ENCODE measurements around the gene MGAM2.
"Not testable (repeated sequence)": the region's sequence is repeated elsewhere in the genome, so short reads cannot be mapped to it uniquely, and the experiment has no call there.

MGAM2 gene

GRCh38 chr7:142098004-142098403 is 13.5 kb upstream of the MGAM2 start:
- no peak for ATAC-seq
- TF ChIP-seq ZNF565 (CRISPR knock-in tag; conservative IDR thresholded peaks at IDR 0.05; ENCODE audit: low read depth): no peak
- no peak for TF ChIP-seq TCF4 (CRISPR knock-in tag; IDR thresholded peaks at IDR 0.05; ENCODE audit: borderline replicate concordance)
- TF ChIP-seq CSRNP3 (CRISPR knock-in tag; IDR thresholded peaks at IDR 0.05): no peak
- no peak for TF ChIP-seq ESRRG (CRISPR knock-in tag; IDR thresholded peaks at IDR 0.05)
- no peak for TF ChIP-seq CREB5 (CRISPR knock-in tag; IDR thresholded peaks at IDR 0.05; ENCODE audit: low read depth)
- no peak for TF ChIP-seq ZFP30 (CRISPR knock-in tag; IDR thresholded peaks at IDR 0.05)
- no peak for TF ChIP-seq GLIS3 (CRISPR knock-in tag; IDR thresholded peaks at IDR 0.05)
- no peak for TF ChIP-seq TSHZ2 (CRISPR knock-in tag; IDR thresholded peaks at IDR 0.05)
- TF ChIP-seq ISL1 (CRISPR knock-in tag; IDR thresholded peaks at IDR 0.05): no peak
- TF ChIP-seq PATZ1 (CRISPR knock-in tag; IDR thresholded peaks at IDR 0.05; ENCODE audit: borderline replicate concordance): no peak
- TF ChIP-seq PPARA (CRISPR knock-in tag; IDR thresholded peaks at IDR 0.05; ENCODE audit: borderline replicate concordance): no peak
- no peak for TF ChIP-seq ARNTL (CRISPR knock-in tag; IDR thresholded peaks at IDR 0.05; ENCODE audit: borderline replicate concordance, low read depth)
- TF ChIP-seq ZFP3 (CRISPR knock-in tag; IDR thresholded peaks at IDR 0.05): no peak
- TF ChIP-seq ZC3H10 (CRISPR knock-in tag; IDR thresholded peaks at IDR 0.05): no peak

GRCh38 chr7:142099347-142099746 is 12.2 kb upstream of the MGAM2 start:
- ATAC-seq: not testable (repeated sequence)

- no peak for TF ChIP-seq ZNF565 (CRISPR knock-in tag; conservative IDR thresholded peaks at IDR 0.05; ENCODE audit: low read depth)
- no peak for TF ChIP-seq SNAI2 (CRISPR knock-in tag; IDR thresholded peaks at IDR 0.05)
- no peak for TF ChIP-seq CSDC2 (CRISPR knock-in tag; IDR thresholded peaks at IDR 0.05)
- TF ChIP-seq ZFP30 (CRISPR knock-in tag; IDR thresholded peaks at IDR 0.05): no peak
- TF ChIP-seq ISL1 (CRISPR knock-in tag; IDR thresholded peaks at IDR 0.05): no peak
- TF ChIP-seq ARNTL (CRISPR knock-in tag; IDR thresholded peaks at IDR 0.05; ENCODE audit: borderline replicate concordance, low read depth): no peak
- TF ChIP-seq ZNF70 (CRISPR knock-in tag; IDR thresholded peaks at IDR 0.05): no peak
- TF ChIP-seq GLIS3 (CRISPR knock-in tag; IDR thresholded peaks at IDR 0.05): no peak
- TF ChIP-seq PPARA (CRISPR knock-in tag; IDR thresholded peaks at IDR 0.05; ENCODE audit: borderline replicate concordance): no peak
- no peak for ATAC-seq
Measured at GRCh38 chr7:142100634-142101033, 10.9 kb upstream of the MGAM2 start.

- ATAC-seq: not testable (repeated sequence)
Measured at GRCh38 chr7:142101794-142102193, 9.7 kb upstream of the MGAM2 start.

- no peak for ATAC-seq
- no peak for TF ChIP-seq PPARA (CRISPR knock-in tag; IDR thresholded peaks at IDR 0.05; ENCODE audit: borderline replicate concordance)
- no peak for TF ChIP-seq ZNF8 (CRISPR knock-in tag; IDR thresholded peaks at IDR 0.05)
- TF ChIP-seq CREB5 (CRISPR knock-in tag; IDR thresholded peaks at IDR 0.05; ENCODE audit: low read depth): no peak
- TF ChIP-seq RARB (CRISPR knock-in tag; IDR thresholded peaks at IDR 0.05): no peak
- no peak for TF ChIP-seq TCF4 (CRISPR knock-in tag; IDR thresholded peaks at IDR 0.05; ENCODE audit: borderline replicate concordance)
- TF ChIP-seq ZC3H10 (CRISPR knock-in tag; IDR thresholded peaks at IDR 0.05): no peak
- TF ChIP-seq TSHZ2 (CRISPR knock-in tag; IDR thresholded peaks at IDR 0.05): no peak
- TF ChIP-seq SNAI2 (CRISPR knock-in tag; IDR thresholded peaks at IDR 0.05): no peak
- no peak for TF ChIP-seq GLIS3 (CRISPR knock-in tag; IDR thresholded peaks at IDR 0.05)
Measured at GRCh38 chr7:142104550-142105527, 6.7 kb upstream of the MGAM2 start.

Measured in SK-N-SH treated with all-trans-retinoic acid at 6 μM for 48 hours (cell line).